ENCODE results near the gene EDRF1.

Gene EDRF1

DNA sequence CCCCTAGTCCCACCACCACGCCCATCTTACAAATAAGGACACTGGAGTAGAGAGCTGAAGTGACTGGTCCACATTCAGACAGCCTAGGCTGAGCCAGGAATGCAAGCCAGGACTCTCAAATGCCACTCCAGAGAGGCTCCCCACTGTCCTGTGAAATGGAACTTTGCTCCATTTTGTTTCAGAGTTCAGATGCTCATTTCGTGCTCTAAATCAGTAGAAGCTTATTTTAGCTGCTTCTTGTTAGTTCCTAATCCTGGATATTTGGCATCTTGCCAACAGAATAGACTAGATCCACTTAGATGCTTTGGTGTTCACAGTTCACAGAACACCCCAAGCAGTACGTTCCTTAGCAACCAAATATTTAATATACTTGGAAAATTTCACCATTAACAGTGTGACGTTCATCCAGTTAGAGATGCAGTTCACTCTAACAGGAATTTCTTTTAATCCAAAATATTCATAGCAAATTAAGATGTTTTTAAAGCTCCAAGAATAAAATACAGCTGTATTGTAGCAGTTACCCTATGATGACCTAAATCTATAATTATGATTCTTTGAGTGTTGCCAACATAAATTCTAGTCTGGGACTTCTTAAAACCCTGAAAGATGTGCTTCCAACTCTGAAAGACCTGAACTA, 48.8 kb downstream of the EDRF1 start:
- no peak for FAIRE-seq

DNA sequence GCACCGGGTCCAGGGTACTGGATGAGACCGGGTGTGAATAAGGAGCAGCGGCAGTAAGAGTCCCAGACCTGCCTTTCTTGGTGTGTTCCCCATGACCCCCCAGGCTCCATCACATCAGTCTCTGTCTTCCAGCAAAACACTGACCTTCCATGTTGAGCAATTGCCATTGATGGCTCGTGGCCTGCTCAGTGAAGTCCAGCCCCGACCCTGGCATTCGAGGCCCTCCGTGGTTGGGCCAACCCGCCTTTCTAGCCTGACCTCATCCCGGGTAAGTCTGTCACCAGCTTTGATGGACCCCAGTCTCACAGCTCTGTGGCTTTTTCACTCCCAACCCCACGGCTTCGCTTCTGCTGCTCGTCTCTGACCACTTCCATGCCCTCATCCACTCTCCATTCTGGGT, 49.7 kb downstream of the EDRF1 start:
- no peak for FAIRE-seq

DNA sequence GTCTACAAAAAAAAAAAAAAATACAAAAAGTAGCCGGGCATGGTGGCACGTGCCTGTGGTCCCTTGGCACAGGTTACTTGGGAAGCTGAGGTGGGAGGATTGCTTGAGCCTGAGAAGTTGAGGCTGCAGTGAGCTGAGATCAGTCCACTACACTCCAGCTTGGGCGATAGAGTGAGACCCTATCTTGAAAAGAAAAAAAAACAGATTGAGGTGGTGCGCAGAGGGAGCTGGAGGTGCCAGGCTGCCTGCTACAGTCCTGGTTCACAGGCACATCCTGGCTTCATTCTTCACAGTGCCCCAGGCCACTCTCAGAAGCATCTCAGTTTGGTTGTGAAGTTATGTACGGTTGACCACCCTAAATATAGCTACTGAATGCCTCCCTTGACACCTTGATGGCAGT, 51.3 kb downstream of the EDRF1 start:
- FAIRE-seq: no peak

DNA sequence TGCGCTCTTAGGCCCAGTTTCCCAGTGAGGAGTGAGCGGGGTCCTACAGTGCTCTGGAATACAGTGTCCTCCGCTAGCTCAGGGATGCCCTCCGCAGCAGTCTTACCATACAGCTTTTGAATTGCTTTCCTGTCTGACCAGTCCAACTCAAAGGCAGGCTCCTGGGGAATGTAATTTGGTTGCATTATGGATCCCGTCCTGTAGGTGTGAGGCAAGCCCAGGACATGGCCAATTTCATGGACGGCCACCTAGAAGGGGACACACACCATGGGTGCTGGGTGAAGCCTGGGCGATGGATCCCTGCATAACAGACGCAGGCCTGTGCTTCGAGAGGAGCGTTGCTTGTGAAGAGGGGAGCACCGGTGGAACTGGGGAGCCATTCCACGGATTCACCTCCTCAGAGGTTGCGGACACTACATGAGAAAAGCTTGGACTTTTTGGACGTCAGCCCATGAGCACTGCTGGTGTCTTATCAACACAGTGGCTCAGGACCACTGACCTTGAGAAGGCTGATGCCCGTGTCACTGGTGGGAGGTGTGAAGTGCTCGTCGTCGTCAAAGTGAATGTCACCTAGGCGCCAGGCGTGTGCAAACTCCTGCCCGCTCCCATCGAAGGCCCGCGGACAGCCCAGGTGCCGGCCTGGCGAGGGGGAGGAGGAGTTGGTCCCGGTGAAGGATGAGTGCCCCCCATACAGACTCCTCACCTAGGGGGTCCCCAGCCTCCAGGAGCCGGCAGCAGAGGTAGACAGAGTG, 52.8 kb downstream of the EDRF1 start:
- no peak for FAIRE-seq

GRCh38 chr10:125772864-125773180, 53.3 kb downstream of the EDRF1 start:
- no peak for FAIRE-seq

DNA sequence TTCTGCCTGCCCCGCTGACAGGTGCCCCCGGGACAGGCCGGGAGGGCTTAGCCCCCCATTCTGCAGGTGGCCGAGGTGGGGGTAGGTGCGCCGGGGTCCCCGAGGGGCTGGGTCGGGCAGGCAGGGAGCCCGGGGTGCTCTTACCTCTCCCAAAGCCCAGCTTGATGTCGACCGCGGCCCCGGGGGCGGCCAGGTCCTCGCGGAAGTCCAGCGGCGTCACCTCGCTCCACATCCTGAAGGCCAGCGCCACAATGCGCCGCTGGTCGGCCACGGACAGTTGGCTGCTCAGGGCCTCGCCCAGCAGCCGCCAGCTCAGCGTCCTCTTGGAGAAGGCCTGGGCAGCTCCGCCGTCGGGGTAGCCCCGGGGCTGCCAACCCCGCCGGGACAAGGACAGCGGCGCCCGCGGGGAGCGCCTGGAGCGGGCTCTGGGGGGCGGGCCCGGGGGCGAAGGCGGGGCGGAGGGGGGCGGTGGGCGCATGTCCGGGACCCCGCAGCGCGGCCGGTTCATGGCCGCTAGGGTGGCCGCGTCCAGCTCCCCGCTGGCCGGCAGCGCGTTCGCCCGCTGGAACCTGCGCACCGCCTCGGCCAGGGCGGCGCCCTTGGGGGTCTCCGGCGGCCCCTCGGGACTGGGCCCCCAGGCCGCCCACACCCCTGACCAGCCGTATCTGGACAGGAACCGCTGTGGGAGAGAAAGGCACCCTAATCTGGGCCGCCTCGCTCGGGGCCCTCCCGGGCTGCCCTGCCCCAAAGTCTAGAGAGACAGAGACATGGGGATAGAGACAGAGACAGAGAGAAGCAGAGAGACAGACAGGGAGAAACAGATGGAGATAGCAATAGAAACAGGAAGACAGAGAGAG, 54.4 kb downstream of the EDRF1 start:
- no peak for FAIRE-seq

DNA sequence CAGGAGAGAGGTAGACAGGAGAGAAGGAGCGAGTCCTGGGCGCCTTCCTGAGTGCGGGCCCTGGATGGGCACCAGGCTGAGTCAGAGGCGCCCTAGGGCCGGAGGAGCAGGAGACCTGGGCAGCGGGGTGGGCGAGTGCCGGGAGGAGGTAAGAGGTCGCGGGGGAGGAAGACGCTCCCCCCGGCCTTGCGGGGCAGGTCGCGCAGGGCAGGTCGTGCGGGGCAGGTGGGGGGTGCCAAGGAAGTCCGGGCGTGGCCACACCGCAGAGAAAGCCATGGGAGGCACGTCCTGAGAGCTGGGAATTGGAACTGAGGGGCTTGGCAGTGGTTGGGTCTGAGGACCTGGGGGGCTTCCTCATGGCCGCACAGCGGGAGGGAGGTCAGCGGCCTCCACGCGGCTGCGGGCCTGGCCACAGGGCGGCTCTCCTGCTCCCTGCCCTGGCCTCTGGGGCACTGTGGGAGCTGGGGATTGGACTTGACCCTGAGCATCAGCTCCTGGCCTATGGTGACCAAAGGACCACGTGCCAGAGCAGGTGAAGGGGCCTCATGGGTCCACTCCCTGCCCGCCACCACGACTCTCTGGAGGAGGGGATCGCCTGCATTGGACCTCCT, 55.2 kb downstream of the EDRF1 start:
- no peak for FAIRE-seq

GRCh38 chr10:125775491-125776106, 56.1 kb downstream of the EDRF1 start, which contains the start of gene MMP21:
MMP21 (minus strand) TSS chr10:125775821; CDS start chr10:125775821, 0 bp downstream.
- no peak for FAIRE-seq

DNA sequence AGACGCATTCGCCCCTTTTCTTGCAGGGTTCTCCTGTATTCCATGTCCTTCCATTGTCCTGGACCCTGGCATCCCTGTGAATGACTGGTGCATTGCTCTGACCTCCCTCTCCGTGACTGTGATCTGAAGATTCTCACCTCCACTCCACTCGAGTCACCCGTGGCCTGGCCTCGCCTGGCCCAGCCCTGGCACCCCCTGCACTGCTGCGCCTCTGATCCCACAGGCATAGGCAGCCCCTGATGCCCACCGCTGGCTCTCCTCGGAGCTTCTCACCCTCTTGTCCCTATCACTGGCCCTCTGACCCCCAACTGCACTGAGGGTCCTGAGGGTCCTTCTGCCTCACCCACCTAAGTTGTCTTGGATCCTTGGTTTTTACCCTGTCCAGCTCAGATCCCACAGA, 58.3 kb downstream of the EDRF1 start:
- no peak for FAIRE-seq

GRCh38 chr10:125778556-125778955, 59.0 kb downstream of the EDRF1 start:
- no peak for FAIRE-seq

- no peak for FAIRE-seq
Measured at GRCh38 chr10:125779403-125780327, 60.2 kb downstream of the EDRF1 start.

DNA sequence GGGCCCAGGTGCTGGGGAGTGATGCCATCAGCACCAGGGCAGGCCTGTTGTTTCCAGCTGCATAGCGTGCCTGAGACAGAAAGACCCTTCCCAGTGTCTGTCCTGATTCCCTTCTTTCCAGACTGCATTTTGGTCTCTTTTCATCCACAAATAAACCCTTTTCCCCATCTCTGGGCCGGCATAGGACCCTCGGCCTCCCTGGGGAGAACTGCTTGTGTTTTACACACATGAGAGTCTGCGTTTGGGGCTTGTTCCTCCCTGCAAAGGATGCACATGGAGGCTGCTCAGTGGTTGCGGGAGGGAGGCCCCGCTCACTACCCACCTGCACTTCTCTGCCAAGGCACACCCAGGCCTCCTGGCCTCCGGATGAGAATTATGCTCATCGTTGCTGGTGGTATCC, 61.9 kb downstream of the EDRF1 start:
- no peak for FAIRE-seq

- no peak for FAIRE-seq
Measured at GRCh38 chr10:125782054-125782453, 62.5 kb downstream of the EDRF1 start.

DNA sequence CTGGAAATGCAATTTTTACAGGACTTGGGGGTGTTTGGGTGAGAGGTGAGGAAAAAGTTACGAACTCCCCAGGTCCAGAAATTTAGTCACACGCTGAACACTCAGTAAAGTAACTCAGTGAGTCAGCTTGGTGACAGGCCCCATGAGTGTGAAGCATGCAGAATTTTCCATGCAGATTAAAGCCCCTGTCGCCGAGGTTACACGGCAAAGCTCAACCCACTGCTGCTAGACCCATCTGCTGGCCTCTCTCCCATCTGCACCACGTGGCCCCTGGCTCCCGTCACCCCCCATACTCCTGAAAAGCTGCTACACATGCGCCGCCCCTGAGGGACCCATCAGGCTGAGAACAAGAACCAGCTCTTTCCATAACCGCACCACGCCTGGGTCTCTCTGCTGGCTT, 63.1 kb downstream of the EDRF1 start:
- no peak for FAIRE-seq

DNA sequence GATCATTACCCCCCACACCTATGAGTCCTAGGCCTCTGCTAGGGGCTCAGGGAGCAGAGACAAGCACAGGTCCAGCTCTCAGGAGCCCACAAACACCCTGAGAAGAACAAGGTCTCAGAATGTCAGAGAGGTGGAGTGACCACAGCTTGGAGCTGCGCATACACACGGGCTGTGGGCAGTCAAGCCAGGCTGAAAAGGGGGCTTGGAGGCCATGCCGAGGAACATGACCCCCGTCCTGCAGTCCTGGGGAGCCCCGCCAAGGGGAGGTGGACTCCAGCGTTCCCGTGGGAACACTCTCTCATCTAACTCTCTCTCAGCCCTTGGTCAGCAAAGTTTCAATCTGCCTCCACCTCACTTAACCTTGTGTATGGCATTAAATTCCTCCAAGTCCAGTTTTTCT, 63.9 kb downstream of the EDRF1 start:
- FAIRE-seq: no peak

DNA sequence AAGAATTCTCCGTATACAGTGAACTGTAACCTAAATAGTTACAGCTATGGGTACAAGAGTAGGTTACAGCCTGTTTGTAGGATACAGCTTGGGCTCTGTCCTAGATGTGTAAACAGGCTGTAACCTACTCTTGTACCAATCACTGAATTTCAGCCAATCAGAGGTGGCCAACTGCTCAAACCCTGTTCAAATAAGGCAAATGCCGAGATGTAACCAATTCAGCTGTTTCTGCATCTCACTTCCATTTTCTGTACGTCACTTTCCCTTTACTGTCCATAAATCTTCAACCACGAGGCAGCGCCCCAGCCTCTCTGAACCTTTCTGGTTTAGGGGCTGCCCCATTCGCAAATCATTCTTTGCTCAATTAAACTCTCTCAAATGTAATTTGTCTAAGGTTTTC, 64.4 kb downstream of the EDRF1 start:
- FAIRE-seq: no peak

DNA sequence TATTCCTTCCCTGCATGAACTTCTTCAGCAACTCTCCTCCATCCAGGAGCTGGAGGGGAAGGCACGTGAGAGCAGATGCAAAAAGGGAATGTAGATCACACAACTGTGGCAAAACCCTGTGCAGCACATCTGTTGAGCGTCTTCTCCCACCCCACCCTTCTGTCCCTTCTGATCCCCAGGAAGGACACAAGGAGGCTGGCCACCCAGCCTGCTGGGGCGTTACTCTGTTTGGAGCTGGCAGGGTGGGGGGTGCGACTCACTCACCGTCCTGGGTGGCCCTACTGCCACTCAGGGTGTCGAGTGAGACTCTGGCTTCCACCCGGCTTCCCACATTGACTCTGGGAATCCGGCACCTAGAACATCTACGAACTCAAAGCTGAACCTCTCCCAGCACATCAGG, 66.3 kb downstream of the EDRF1 start:
- FAIRE-seq: no peak

- no peak for FAIRE-seq
Measured at GRCh38 chr10:125788156-125789034, 68.9 kb downstream of the EDRF1 start.

- FAIRE-seq: no peak
Measured at GRCh38 chr10:125792342-125793300, 73.1 kb downstream of the EDRF1 start.
